ENCODE results near the gene PEX6. TPM values are rescaled to one million over a fixed set of nuclear protein-coding genes. Genes with fewer than 3 reads are reported as not detected.

Gene PEX6, protein sequence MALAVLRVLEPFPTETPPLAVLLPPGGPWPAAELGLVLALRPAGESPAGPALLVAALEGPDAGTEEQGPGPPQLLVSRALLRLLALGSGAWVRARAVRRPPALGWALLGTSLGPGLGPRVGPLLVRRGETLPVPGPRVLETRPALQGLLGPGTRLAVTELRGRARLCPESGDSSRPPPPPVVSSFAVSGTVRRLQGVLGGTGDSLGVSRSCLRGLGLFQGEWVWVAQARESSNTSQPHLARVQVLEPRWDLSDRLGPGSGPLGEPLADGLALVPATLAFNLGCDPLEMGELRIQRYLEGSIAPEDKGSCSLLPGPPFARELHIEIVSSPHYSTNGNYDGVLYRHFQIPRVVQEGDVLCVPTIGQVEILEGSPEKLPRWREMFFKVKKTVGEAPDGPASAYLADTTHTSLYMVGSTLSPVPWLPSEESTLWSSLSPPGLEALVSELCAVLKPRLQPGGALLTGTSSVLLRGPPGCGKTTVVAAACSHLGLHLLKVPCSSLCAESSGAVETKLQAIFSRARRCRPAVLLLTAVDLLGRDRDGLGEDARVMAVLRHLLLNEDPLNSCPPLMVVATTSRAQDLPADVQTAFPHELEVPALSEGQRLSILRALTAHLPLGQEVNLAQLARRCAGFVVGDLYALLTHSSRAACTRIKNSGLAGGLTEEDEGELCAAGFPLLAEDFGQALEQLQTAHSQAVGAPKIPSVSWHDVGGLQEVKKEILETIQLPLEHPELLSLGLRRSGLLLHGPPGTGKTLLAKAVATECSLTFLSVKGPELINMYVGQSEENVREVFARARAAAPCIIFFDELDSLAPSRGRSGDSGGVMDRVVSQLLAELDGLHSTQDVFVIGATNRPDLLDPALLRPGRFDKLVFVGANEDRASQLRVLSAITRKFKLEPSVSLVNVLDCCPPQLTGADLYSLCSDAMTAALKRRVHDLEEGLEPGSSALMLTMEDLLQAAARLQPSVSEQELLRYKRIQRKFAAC
- 10 to 100 TPM in 1 of 2 donors, 1 to 10 TPM in 1; 7.9 to 13.8 TPM for total RNA-seq

DNA sequence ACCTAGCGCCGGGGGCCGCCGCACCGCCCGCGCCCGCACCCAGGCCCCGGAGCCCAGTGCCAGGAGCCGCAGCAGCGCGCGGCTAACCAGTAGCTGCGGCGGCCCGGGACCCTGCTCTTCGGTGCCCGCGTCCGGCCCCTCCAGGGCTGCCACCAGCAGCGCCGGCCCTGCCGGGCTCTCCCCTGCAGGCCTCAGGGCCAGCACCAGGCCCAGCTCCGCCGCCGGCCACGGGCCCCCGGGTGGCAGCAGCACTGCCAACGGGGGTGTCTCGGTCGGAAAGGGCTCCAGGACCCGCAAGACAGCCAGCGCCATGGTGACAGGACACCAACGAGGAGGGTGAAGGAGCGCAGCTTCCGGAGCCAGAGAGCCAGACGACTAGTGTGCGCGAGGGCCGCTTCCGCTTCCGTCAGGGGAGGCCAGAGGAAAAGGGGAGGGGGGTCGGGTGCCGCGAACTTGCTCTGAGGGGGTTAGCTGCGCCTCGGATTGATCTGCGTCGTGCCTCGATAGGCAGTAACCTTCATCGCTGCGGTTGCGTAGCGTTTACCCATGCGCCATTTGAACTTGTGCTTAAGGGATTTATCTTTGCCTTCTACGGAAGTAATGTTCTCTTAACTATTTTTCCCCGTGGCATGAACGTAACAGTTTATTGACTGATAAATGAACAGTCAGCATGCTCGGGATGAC, at the start of gene PEX6:
Gene PEX6, minus strand, starts transcription at position 343 of the 684 bp plus-strand sequence. Its CDS starts 31 bp downstream, at position 312.
- no peaks in the 10 kb centered on the region for H3K9me3 Mint-ChIP-seq
- peak; percentile 89 to 91 for DNase-seq (ENCODE audit: low spot score in 2 of 2)
- peak within 1 kb of the TSS; percentile 90 to 93 for H3K27ac Mint-ChIP-seq
- peak; percentile 92 to 95 for ATAC-seq
- H3K36me3 Mint-ChIP-seq: peaks cover 9 to 16% of the 10 kb centered on the region in 2 donors

DNA sequence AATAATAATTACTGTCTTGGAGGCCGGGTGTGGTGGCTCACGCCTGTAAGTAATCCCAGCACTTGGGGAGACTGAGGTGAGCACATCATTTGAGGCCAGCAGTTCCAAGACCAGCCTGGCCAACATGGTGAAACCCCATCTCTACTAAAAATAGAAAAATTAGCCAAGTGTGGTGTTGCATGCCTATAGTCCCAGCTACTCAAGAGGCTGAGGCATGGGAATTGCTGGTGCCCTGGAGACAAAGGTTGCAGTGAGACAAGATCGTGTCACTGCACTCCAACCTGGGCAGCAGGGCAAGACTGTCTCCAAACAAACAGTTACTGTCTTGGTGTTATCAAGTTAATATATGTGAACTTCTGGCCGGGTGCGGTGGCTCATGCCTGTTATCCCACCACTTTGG, 47.4 kb upstream of the PEX6 start:
- no peaks in the 10 kb centered on the region for H3K9me3 Mint-ChIP-seq
- no peak for DNase-seq (ENCODE audit: low spot score in 2 of 2)
- H3K27ac Mint-ChIP-seq: peak overlapping the region; percentile 23 to 33
- H3K36me3 Mint-ChIP-seq: peaks cover 6 to 23% of the 10 kb centered on the region in 2 donors
- ATAC-seq: no peak

DNA sequence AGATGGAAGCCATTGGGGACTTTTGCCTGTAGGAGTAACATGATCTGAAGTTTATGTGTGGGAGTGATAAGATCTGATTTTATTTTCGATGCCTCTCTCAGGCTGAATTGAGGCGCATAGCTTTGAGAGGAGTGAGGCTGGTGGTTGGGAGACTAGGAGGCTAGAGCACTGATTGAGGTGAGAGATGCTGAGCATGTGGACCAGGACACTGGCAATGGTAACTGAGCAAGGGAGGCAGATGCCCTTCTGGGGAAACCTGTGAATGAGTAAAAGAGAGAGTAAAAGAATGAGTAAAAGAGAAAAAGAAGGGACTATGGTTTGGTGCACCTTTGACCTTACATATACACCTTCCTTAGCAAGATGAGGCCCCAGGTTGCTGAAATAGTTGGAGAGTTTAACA, 45.5 kb upstream of the PEX6 start:
- ATAC-seq (peak; percentile 5 to 36), DNase-seq (ENCODE audit: low spot score in 2 of 2) (no peak)
- Mint-ChIP-seq H3K9me3 (no peaks in the 10 kb centered on the region), H3K27ac (peak overlapping the region; percentile 9 to 40), H3K36me3 (peaks cover 6 to 23% of the 10 kb centered on the region in 2 donors)

DNA sequence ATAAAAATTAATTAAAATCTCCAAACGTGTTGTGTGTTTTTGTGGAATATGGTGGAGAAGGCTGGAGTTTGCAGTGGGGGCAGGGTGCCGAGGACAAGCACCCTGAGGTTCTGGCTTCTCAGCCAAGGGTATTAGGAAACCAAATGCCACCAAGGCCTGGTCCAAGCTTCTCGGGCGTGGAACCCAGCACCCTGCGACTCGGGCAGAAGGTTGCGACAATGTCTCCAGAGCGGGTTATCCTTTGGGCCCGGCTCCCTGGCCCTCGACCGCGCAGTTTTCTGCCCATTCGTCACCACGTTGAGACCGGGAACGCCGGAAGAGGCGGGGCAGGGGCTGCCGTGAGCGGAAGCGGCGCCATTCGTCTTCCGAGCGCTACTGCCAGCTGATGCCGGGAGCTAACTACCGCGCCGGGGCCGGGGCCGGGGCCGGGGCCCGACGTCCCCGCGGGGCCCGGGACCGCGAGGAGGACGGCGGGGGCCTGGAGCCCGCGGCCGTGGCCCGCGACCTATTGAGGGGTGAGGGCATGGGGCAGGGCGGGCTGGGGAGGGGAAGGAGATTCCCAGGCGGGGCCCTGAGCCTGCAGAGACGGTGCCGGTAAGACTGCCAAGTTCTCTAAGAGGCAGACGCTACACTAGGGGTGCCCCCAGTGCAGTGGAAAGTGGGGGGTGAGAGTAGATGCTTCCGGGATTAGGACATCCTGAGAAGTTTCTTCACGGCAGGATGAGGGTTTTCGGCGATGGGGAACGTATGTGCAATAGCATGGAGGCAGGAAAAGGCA, 42.5 kb upstream of the PEX6 start, which contains the start of gene RRP36:
Gene RRP36, plus strand, starts transcription at position 354 of the 778 bp plus-strand sequence. Its CDS starts 32 bp downstream, at position 386.
- peak; percentile 87 to 93 for ATAC-seq
- peak; percentile 71 to 79 for DNase-seq (ENCODE audit: low spot score in 2 of 2)
- peak within 1 kb of the TSS; percentile 86 to 95 for H3K27ac Mint-ChIP-seq
- H3K36me3 Mint-ChIP-seq: peaks cover 12 to 13% of the 10 kb centered on the region in 2 donors
- H3K9me3 Mint-ChIP-seq: no peaks in the 10 kb centered on the region

DNA sequence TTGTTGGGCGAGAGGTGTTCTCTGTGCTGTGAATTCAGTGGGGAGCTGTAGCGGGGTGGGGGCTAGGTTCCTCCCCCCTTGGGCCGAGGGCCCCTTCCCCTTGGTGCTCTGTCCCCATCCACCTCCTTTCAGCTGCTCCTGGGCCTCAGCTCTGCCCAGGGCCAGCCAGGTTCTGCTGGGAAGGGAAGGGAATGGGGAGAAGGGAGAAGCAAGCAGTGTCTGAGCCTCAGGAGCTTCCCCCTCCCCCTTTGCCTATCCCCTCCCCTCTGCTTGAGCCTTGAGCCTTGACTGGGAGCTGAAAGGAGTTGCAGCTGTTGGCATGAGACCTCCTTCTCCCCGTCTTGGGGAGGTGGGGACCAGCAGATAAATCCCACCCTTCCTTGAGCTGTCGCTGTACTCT, 41.9 kb upstream of the PEX6 start:
- DNase-seq (ENCODE audit: low spot score in 2 of 2): no peak
- Mint-ChIP-seq H3K27ac (peak overlapping the region in 1 of 2 donors; percentile 86), H3K36me3 (peaks cover 9 to 13% of the 10 kb centered on the region in 2 donors), H3K9me3 (no peaks in the 10 kb centered on the region)
- ATAC-seq: peak in 1 of 2 donors; percentile 6

DNA sequence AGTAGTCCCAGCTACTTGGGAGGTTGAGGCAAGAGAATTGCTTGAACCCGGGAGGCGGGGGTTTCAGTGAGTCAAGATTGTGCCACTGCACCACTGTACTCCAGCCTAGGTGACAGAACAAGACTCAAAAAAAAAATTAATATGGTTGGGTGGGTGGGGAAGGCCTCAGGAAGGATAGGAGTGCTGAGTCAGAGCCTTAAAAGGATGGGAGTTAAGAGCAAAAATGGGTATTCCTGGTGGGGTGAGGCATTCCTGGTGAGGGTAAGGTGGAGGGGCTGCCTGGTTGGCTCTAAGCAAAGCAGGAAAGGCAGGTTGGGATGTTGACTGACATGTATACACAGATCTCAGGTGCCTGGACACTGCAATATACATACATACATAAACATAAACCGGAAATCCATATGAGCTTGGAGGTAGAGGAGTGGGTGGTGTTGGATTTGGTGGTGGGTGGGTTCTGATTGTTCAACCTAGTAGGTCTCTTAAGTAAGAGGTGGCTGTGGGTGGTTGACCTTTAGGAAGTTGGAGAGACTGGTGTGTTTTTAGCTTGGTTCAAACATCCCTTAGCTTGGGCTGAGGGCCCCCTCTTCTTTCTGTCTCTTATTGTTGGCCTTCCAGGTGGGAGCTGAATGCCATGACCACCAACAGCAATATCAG, 41.2 kb upstream of the PEX6 start:
- no peak for DNase-seq (ENCODE audit: low spot score in 2 of 2)
- H3K9me3 Mint-ChIP-seq: no peaks in the 10 kb centered on the region
- peak overlapping the region; percentile 58 to 86 for H3K27ac Mint-ChIP-seq
- ATAC-seq: no peak
- peaks cover 6 to 13% of the 10 kb centered on the region in 2 donors for H3K36me3 Mint-ChIP-seq

DNA sequence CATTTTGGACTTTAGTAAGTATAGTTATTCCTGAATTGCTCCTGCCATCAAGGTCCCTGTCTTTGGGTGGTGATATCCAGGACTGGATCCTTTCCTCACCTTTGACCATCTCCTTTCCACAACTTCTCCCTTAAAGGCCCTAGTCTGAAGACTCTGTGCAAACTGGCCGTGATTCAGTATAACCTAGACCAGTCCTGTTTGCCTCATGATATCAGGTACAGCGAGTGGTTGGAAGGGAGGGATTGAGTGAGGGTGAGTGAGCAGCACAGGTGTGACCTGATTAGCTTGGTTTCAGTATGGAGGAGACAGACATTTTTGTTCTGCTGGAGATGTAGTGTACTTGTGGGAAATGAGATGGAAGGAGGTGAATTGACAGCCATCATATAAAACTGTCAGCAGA, 40.2 kb upstream of the PEX6 start:
- H3K27ac Mint-ChIP-seq: peak overlapping the region in 1 of 2 donors; percentile 46

DNA sequence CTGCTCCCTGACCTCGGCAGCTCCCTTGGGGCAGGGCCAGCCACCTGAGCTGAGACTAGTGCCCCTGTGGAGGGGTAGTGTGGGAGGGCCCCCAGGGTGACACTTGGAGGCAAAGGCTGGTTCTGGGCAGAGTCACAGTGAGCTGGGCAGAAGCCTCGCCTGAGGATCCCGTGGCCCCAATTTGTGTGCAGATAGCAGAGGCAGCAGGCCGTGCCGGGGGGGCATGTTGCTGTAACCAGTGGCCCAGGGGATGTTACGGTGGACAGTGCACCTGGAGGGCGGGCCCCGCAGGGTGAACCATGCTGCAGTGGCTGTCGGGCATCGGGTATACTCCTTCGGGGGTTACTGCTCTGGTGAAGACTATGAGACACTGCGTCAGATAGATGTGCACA, 38.0 kb upstream of the PEX6 start:
- DNase-seq (ENCODE audit: low spot score in 2 of 2) (no peak), ATAC-seq (no peak)
- Mint-ChIP-seq H3K27ac (peak overlapping the region in 1 of 2 donors; percentile 70), H3K36me3 (peaks cover 13 to 24% of the 10 kb centered on the region in 2 donors), H3K9me3 (no peaks in the 10 kb centered on the region)

More for the DNA sequence above, 40.2 kb upstream of the PEX6 start:
- ATAC-seq: no peak
- Mint-ChIP-seq H3K36me3 (peaks cover 3 to 6% of the 10 kb centered on the region in 2 donors), H3K9me3 (no peaks in the 10 kb centered on the region)
- DNase-seq (ENCODE audit: low spot score in 2 of 2): no peak

DNA sequence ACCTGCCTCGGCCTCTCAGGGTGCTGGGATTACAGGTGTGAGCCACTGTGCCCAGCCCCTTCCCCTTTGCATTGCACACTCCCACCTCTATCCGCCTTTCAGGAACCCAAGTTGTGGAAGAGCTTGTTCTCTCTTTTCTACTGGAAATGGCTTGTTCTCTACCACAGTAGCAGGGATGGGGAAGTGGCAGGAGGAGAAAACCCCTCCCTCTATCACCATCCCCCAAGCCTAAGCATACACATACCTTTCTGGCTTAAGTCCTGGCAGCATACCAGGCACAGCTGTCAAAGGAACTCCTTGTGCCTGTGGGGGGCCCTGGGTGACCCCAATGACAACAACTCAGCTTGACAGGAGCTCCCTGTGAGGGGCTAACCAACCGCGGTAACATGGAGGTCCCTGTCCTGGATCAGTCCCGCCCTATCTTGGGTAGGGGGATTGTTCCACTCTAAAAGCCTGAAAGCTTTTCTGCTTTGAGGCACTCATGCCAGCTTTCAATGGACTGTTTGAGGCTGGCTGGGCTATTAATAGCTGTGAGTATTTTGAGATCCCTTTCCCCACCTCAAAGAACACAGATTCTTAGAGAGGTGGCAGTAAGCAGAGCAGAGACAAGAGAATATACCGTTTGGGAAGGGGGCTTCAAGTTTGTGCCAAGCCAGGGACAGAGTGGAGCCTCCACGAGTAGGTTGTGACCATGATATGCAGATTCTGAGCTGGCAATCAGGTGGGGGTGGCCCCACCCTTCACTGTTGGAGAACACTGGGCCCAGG, 37.4 kb upstream of the PEX6 start:
- no peak for ATAC-seq
- no peak for DNase-seq (ENCODE audit: low spot score in 2 of 2)
- Mint-ChIP-seq H3K27ac (peak overlapping the region in 1 of 2 donors; percentile 70), H3K36me3 (peaks cover 13 to 24% of the 10 kb centered on the region in 2 donors), H3K9me3 (no peaks in the 10 kb centered on the region)

DNA sequence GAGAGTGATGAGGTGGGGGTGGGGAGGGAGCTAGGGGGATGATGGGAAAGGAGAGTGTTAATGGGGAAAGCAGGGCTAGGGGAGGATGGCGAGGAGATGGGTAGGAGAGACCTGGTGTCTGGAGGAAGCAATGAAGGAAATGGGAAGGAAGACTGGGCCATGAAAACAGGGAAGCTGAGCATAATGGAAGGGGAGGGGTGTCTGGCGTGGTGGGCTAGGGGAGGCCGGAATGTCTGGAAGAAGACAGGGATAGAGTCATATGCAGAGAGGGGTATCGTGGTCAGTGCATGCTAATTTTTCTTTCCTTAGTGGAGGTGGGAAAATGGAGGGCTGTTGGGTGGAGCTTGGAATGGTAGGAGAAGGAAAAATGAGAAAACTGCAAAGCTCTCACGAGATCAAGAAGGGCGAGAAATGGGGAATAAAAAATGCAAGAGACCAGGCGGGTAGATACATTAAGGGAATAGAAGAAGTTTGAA, 35.5 kb upstream of the PEX6 start:
- peak overlapping the region; percentile 92 to 98 for H3K27ac Mint-ChIP-seq
- DNase-seq (ENCODE audit: low spot score in 2 of 2) (no peak), ATAC-seq (no peak)
- H3K36me3 Mint-ChIP-seq: peaks cover 13 to 24% of the 10 kb centered on the region in 2 donors
- H3K9me3 Mint-ChIP-seq: no peaks in the 10 kb centered on the region

DNA sequence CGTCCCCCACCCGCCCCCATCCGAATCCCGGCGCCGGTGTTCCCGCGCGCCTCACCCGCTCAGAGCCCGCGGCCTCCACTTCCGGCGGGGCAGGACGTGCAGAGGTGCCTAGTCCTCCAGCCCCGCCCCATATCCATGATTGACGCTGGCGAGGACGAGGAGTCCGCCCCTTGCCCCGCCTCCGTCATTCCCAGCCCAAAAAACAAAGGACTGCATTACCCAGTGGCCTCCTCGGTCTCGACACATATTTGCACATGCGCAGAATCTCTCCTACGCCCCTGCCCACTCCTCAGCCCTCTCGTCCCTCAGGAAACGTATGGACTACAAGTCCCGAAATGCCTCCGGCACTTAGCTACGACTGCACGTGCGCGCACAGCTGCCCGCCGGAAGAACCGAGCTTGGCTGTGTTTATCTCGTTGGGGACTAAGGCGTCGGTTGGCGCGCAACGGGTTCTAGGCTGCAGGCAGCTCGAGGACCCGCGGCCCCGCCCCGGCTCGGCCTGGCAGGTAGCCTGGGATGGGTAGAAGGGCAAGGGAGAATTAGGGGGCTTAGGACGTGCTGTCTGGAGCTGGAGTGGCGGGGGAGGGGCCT, 35.0 kb upstream of the PEX6 start, which contains the start of the genes KLHDC3 and MEA1:
Gene KLHDC3, plus strand, starts transcription at position 407 of the 591 bp plus-strand sequence. CDS start 2,944 bp downstream, outside the sequence.
Gene MEA1, minus strand, starts transcription at position 104 of the 591 bp plus-strand sequence. CDS start 133 bp downstream, outside the sequence.
- ATAC-seq: peak; percentile 93 to 95
- peak; percentile 99 to 100 for DNase-seq (ENCODE audit: low spot score in 2 of 2)
- H3K36me3 Mint-ChIP-seq: peaks cover 13 to 24% of the 10 kb centered on the region in 2 donors
- H3K27ac Mint-ChIP-seq: peak within 1 kb of the TSS; percentile 92 to 98
- H3K9me3 Mint-ChIP-seq: no peaks in the 10 kb centered on the region

DNA sequence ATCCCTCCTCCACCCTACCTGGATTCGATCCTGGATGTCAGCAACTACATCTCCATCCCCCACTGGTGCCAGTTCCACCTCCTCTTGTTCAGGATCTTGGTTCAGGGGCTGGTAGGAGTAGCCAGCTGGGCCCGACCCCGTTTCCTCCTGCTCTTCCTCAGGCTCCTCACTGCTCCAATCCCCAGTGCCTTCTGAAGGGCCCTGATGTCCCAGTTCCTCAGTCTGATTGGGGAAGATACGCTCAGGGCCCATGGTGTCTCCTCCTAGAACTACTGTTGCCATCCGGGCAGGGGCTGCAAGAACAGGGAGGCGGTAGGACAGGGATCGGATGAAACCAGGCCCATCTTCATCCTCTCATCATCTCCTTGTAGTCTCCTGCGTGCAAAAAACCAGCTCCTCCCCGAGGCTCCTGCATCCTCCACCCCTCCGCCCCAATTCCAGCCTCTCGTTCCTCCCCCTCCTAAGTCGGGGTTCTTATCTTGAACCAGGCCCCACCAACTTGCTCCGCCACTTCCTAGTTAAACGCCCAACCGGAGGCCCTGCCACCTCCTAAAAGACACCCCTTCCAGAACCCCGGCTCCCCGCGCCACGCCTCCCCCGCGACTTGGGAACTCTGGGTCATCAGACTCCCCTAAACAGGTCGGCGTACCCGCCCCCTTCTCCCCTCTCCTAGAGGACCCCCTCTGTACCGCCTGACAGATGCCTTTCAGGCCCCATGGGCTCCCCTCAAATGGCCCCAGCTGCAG, 34.3 kb upstream of the PEX6 start:
- Mint-ChIP-seq H3K36me3 (peaks cover 13 to 24% of the 10 kb centered on the region in 2 donors), H3K9me3 (no peaks in the 10 kb centered on the region), H3K27ac (peak overlapping the region; percentile 92 to 98)
- no peak for DNase-seq (ENCODE audit: low spot score in 2 of 2)
- peak; percentile 41 to 53 for ATAC-seq

DNA sequence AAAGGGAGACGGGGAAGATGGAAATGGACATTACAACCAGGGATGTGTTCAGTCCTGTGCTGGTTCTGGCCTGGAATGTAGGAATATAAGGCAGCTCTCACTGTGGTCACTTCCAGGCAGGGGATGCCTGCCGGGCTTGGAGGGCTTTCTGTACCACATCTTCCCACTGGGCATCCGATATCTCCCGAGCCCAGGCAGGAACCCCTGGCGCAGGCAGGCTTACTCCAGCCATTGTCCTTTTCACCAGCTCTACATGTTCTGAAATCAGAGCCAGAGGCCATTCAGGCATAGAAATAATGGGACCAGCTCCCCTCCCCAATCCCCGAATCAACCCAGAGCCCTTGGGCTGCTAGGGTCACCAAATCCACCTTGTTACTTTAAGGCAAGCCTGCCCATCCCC, 33.4 kb upstream of the PEX6 start:
- H3K9me3 Mint-ChIP-seq: no peaks in the 10 kb centered on the region
- H3K27ac Mint-ChIP-seq: peak overlapping the region; percentile 92 to 98
- peaks cover 13 to 17% of the 10 kb centered on the region in 2 donors for H3K36me3 Mint-ChIP-seq
- no peak for DNase-seq (ENCODE audit: low spot score in 2 of 2)
- no peak for ATAC-seq
